HepG2 (cell line): ENCODE results near the gene MUC22. TPM values are rescaled to one million over a fixed set of nuclear protein-coding genes. Genes with fewer than 3 reads are reported as not detected.

ENCODE experiments used
- JDP2 ChIP-seq: sonication (generic); formaldehyde crosslinking; IDR thresholded peaks from 2 replicates; pipeline ENCODE4 v1.8.1; 2022; ENCODE audit warnings: missing genetic modification reagents, borderline replicate concordance
- NFE2L2 ChIP-seq: fragments of 150-350 bp; IDR thresholded peaks from 2 replicates; pipeline ENCODE4 v1.6.1; 2014; ENCODE audit warnings: low read length
- RAD21 ChIP-seq: fragments of 450-650 bp; formaldehyde crosslinking; IDR thresholded peaks from 2 replicates; pipeline ENCODE4 v1.5.0; 2020; ENCODE audit warnings: mild to moderate bottlenecking
- REPIN1 ChIP-seq: sonication (generic); formaldehyde crosslinking; IDR thresholded peaks from 2 replicates; pipeline ENCODE4 v1.8.0; 2022; ENCODE audit warnings: missing genetic modification reagents, low read depth, mild to moderate bottlenecking, borderline replicate concordance
- SMC3 ChIP-seq: IDR thresholded peaks from 2 replicates; pipeline ENCODE4 v1.6.1; 2011; ENCODE audit warnings: low read length, improper control_type of control experiment
- XBP1 ChIP-seq: sonication (generic); formaldehyde crosslinking; IDR thresholded peaks from 2 replicates; pipeline ENCODE4 v1.5.0; 2020; ENCODE audit warnings: missing genetic modification reagents
- XRCC5 ChIP-seq: fragments of 200-400 bp; formaldehyde crosslinking; optimal IDR thresholded peaks from 2 replicates; pipeline ENCODE3; 2017; ENCODE audit warnings: mild to moderate bottlenecking, low read length
- ZC3H4 ChIP-seq: sonication (generic); formaldehyde crosslinking; IDR thresholded peaks from 2 replicates; pipeline ENCODE4 v1.4.0; 2020; ENCODE audit warnings: missing genetic modification reagents, borderline replicate concordance
- ZNF225 ChIP-seq: sonication (generic); formaldehyde crosslinking; IDR thresholded peaks from 2 replicates; pipeline ENCODE4 v1.4.0; 2020; ENCODE audit warnings: mild to moderate bottlenecking, missing genetic modification reagents
- ZNF687 ChIP-seq: sonication (generic); formaldehyde crosslinking; IDR thresholded peaks from 2 replicates; pipeline ENCODE4 v1.5.1; 2020; ENCODE audit warnings: mild to moderate bottlenecking, missing genetic modification reagents, moderate library complexity
- polyA plus RNA-seq, 8 experiments: library from polyadenylated mRNA; depleted of rRNA in 3 of 8; stranded (reverse) in 7 of 8; unstranded in 1 of 8; fragments of >200 nt; fragmentation: Illumina TruSeq in 4 of 8; extraction: Trizol in 4 of 8; gene quantifications; 2 replicates each; pipeline versions ENCODE4 v1.2.1 to v1.2.3, GENCODE V29; 2011 to 2016; ENCODE audit warnings: low read depth in 4 of 8, missing spikeins in 1 of 8, mixed read lengths in 1 of 8; ENCODE audit not compliant: insufficient read depth in 1 of 8
- total RNA-seq, 5 experiments: library from RNA; depleted of rRNA; stranded (reverse); fragments of >200 nt; fragmentation: Illumina TruSeq; extraction: Trizol; gene quantifications; 2 replicates each; pipeline ENCODE4 v1.2.3, GENCODE V29; 2016; ENCODE audit warnings: low read depth in 1 of 5
- TF ChIP-seq, protein P1 (sequence below), 2 experiments: sonication (generic) in 1 of 2; formaldehyde crosslinking in 1 of 2; IDR thresholded peaks; 2 replicates each; pipeline versions ENCODE4 v1.4.0 to v1.6.1; 2018 to 2020; ENCODE audit warnings: missing genetic modification reagents in 2 of 2, borderline replicate concordance in 1 of 2, low read depth in 1 of 2, mild to moderate bottlenecking in 1 of 2, missing biosample characterization in 1 of 2
- TF ChIP-seq, protein P2 (sequence below): sonication (generic); formaldehyde crosslinking; IDR thresholded peaks from 2 replicates; pipeline ENCODE4 v1.4.0; 2020; ENCODE audit warnings: mild to moderate bottlenecking, missing genetic modification reagents
- TF ChIP-seq, protein P3 (sequence below): IDR thresholded peaks from 2 replicates; pipeline ENCODE4 v1.6.1; 2016; ENCODE audit warnings: low read depth, control low read depth

Gene MUC22
- total and polyA plus RNA-seq, 2 of the 13 experiments (the other 11 are each of a cell fraction or from before 2014, with no cell fraction given) = not detected

GRCh38 chr6:31079656-31080261, 69.5 kb downstream of the MUC22 start (continued):
- TF ChIP-seq XRCC5 (peak; percentile 50), REPIN1 (CRISPR knock-in tag) (0 out of 2 replicates have a peak, but pooled peaks have one; percentile 24), ZNF225 (no peak), ZNF687 (CRISPR knock-in tag) (peak; percentile 42; the same call in 1 of the 2 replicates), NFE2L2 (no peak), SMC3 (peak; percentile 81), XBP1 (0 out of 2 replicates have a peak, but pooled peaks have one; percentile 38), ZC3H4 (CRISPR knock-in tag) (no peak), JDP2 (CRISPR knock-in tag) (no peak), RAD21 (CRISPR knock-in tag) (peak; percentile 48; the same call in 1 of the 2 replicates)
- TF ChIP-seq, protein P1, sequence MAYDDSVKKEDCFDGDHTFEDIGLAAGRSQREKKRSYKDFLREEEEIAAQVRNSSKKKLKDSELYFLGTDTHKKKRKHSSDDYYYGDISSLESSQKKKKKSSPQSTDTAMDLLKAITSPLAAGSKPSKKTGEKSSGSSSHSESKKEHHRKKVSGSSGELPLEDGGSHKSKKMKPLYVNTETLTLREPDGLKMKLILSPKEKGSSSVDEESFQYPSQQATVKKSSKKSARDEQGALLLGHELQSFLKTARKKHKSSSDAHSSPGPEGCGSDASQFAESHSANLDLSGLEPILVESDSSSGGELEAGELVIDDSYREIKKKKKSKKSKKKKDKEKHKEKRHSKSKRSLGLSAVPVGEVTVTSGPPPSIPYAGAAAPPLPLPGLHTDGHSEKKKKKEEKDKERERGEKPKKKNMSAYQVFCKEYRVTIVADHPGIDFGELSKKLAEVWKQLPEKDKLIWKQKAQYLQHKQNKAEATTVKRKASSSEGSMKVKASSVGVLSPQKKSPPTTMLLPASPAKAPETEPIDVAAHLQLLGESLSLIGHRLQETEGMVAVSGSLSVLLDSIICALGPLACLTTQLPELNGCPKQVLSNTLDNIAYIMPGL (CRISPR knock-in tag; IDR thresholded peaks at IDR 0.05; ENCODE audit: borderline replicate concordance in 1 of 2, low read depth in 1 of 2) = peak; percentile 38 to 45; a peak in 1 of 4 replicates
- TF ChIP-seq, protein P2, sequence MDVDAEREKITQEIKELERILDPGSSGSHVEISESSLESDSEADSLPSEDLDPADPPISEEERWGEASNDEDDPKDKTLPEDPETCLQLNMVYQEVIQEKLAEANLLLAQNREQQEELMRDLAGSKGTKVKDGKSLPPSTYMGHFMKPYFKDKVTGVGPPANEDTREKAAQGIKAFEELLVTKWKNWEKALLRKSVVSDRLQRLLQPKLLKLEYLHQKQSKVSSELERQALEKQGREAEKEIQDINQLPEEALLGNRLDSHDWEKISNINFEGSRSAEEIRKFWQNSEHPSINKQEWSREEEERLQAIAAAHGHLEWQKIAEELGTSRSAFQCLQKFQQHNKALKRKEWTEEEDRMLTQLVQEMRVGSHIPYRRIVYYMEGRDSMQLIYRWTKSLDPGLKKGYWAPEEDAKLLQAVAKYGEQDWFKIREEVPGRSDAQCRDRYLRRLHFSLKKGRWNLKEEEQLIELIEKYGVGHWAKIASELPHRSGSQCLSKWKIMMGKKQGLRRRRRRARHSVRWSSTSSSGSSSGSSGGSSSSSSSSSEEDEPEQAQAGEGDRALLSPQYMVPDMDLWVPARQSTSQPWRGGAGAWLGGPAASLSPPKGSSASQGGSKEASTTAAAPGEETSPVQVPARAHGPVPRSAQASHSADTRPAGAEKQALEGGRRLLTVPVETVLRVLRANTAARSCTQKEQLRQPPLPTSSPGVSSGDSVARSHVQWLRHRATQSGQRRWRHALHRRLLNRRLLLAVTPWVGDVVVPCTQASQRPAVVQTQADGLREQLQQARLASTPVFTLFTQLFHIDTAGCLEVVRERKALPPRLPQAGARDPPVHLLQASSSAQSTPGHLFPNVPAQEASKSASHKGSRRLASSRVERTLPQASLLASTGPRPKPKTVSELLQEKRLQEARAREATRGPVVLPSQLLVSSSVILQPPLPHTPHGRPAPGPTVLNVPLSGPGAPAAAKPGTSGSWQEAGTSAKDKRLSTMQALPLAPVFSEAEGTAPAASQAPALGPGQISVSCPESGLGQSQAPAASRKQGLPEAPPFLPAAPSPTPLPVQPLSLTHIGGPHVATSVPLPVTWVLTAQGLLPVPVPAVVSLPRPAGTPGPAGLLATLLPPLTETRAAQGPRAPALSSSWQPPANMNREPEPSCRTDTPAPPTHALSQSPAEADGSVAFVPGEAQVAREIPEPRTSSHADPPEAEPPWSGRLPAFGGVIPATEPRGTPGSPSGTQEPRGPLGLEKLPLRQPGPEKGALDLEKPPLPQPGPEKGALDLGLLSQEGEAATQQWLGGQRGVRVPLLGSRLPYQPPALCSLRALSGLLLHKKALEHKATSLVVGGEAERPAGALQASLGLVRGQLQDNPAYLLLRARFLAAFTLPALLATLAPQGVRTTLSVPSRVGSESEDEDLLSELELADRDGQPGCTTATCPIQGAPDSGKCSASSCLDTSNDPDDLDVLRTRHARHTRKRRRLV = no peak
- TF ChIP-seq, protein P3, sequence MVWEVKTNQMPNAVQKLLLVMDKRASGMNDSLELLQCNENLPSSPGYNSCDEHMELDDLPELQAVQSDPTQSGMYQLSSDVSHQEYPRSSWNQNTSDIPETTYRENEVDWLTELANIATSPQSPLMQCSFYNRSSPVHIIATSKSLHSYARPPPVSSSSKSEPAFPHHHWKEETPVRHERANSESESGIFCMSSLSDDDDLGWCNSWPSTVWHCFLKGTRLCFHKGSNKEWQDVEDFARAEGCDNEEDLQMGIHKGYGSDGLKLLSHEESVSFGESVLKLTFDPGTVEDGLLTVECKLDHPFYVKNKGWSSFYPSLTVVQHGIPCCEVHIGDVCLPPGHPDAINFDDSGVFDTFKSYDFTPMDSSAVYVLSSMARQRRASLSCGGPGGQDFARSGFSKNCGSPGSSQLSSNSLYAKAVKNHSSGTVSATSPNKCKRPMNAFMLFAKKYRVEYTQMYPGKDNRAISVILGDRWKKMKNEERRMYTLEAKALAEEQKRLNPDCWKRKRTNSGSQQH (CRISPR knock-in tag) = 0 out of 2 replicates have a peak, but pooled peaks have one; percentile 26
- TF ChIP-seq, all 625 proteins: peak for 24
